IMR-90 (cell line): ENCODE results near the gene PRKCE. TPM values are rescaled to one million over a fixed set of nuclear protein-coding genes. Genes with fewer than 3 reads are reported as not detected.

Experiments used
- ATAC-seq: fragments of 200-7000 bp; cut with Tn5 transposase; 2 replicates; pipeline ENCODE4 v1.9.1; 2020; ENCODE audit warnings: low read depth, mild to moderate bottlenecking, moderate library complexity
- BruUV-seq: library from RNA; stranded (reverse); fragments of 400-500 nt; replicated peaks from 2 replicates; lab custom pipeline; 2021; lab: Mats Ljungman, UMichigan
- CTCF ChIA-PET: fragments of 300-600 bp; formaldehyde crosslinking; extraction: SDS; loops from one replicate; lab custom pipeline; 2021; ENCODE audit warnings: antibody characterized with exemption; lab: Yijun Ruan, JAX
- POLR2A ChIA-PET: fragments of 300-600 bp; sonication (Branson Sonifier 250); formaldehyde crosslinking; loops from one replicate; lab custom pipeline; 2022; ENCODE audit warnings: antibody characterized with exemption; ENCODE audit not compliant: unreplicated experiment; lab: Charles Lee
- DNase-seq: peaks from one replicate; pipeline ENCODE4 v3.0.0; 2013
- H2AFZ ChIP-seq: replicated peaks from 2 replicates; pipeline ENCODE3; 2013; ENCODE audit warnings: low read length, mild to moderate bottlenecking; ENCODE audit not compliant: poor library complexity
- H2AK5ac ChIP-seq: 2 replicates; pipeline ENCODE4 v1.6.1; 2013; ENCODE audit warnings: low read depth, low read length, inconsistent platforms
- H2AK9ac ChIP-seq: replicated peaks from 2 replicates; pipeline ENCODE3; 2013; ENCODE audit warnings: mild to moderate bottlenecking, low read depth, low read length, moderate library complexity; ENCODE audit not compliant: poor library complexity
- H2BK120ac ChIP-seq: 2 replicates; pipeline ENCODE4 v1.6.1; 2013; ENCODE audit warnings: low read depth, low read length, inconsistent platforms
- H2BK15ac ChIP-seq: 3 replicates; pipeline ENCODE4 v1.6.1; 2013; ENCODE audit warnings: low read depth, low read length, inconsistent platforms
- H2BK20ac ChIP-seq: 2 replicates; pipeline ENCODE4 v1.6.1; 2013; ENCODE audit warnings: low read depth, mild to moderate bottlenecking, inconsistent platforms, low read length, moderate library complexity
- H2BK5ac ChIP-seq: 2 replicates; pipeline ENCODE4 v1.6.1; 2013; ENCODE audit warnings: mild to moderate bottlenecking, low read depth, low read length, inconsistent platforms; ENCODE audit not compliant: poor library complexity, severe bottlenecking
- H3K14ac ChIP-seq: replicated peaks from 2 replicates; pipeline ENCODE4 v1.6.1; 2013; ENCODE audit warnings: low read depth, low read length, inconsistent platforms
- H3K18ac ChIP-seq: 2 replicates; pipeline ENCODE4 v1.6.1; 2013; ENCODE audit warnings: low read depth, low read length, control low read depth
- H3K23ac ChIP-seq: 2 replicates; pipeline ENCODE4 v1.6.1; 2013; ENCODE audit warnings: low read depth, low read length, inconsistent platforms
- H3K27ac ChIP-seq: 2 replicates; pipeline ENCODE4 v1.5.1; 2013; ENCODE audit warnings: mild to moderate bottlenecking, control low read depth, low read length; ENCODE audit not compliant: insufficient read depth
- H3K27me3 ChIP-seq: 2 replicates; pipeline ENCODE4 v1.6.1; 2013; ENCODE audit warnings: low read length; ENCODE audit not compliant: control insufficient read depth, insufficient read depth
- H3K36me3 ChIP-seq: 2 replicates; pipeline ENCODE4 v1.6.1; 2013; ENCODE audit warnings: low read length, mixed read lengths; ENCODE audit not compliant: control insufficient read depth, insufficient read depth
- H3K4ac ChIP-seq: 2 replicates; pipeline ENCODE4 v1.6.1; 2013; ENCODE audit warnings: low read depth, low read length, inconsistent platforms
- H3K4me1 ChIP-seq: 2 replicates; pipeline ENCODE4 v1.6.1; 2013; ENCODE audit warnings: low read length, mixed read lengths; ENCODE audit not compliant: control insufficient read depth, insufficient read depth
- H3K4me2 ChIP-seq: 2 replicates; pipeline ENCODE4 v1.6.1; 2013; ENCODE audit warnings: low read depth, mild to moderate bottlenecking, control low read depth, low read length, moderate library complexity
- H3K4me3 ChIP-seq: 2 replicates; pipeline ENCODE4 v1.5.1; 2013; ENCODE audit warnings: low read depth, mild to moderate bottlenecking, control low read depth, low read length, moderate library complexity; ENCODE audit not compliant: insufficient read depth
- H3K56ac ChIP-seq: 2 replicates; pipeline ENCODE4 v1.6.1; 2013; ENCODE audit warnings: low read length, inconsistent platforms; ENCODE audit not compliant: insufficient read depth; ENCODE audit errors: extremely low read depth
- H3K79me1 ChIP-seq, 2 experiments: 2 replicates each; pipeline ENCODE4 v1.6.1; 2013; ENCODE audit warnings: low read length in 2 of 2, inconsistent platforms in 1 of 2, low read depth in 1 of 2
- H3K9ac ChIP-seq: 2 replicates; pipeline ENCODE4 v1.6.1; 2013; ENCODE audit warnings: low read depth, low read length, control low read depth
- H3K9me1 ChIP-seq: 2 replicates; pipeline ENCODE4 v1.6.1; 2013; ENCODE audit warnings: low read length, inconsistent platforms; ENCODE audit not compliant: insufficient read depth
- H3K9me3 ChIP-seq: 2 replicates; pipeline ENCODE4 v1.6.1; 2013; ENCODE audit warnings: low read length; ENCODE audit not compliant: control insufficient read depth, insufficient read depth
- H4K20me1 ChIP-seq: 2 replicates; pipeline ENCODE4 v1.6.1; 2013; ENCODE audit warnings: low read length, inconsistent platforms; ENCODE audit not compliant: insufficient read depth
- H4K5ac ChIP-seq: 2 replicates; pipeline ENCODE4 v1.6.1; 2013; ENCODE audit warnings: mild to moderate bottlenecking, low read depth, low read length, control low read depth
- H4K8ac ChIP-seq, 2 experiments: 2 replicates each; pipeline ENCODE4 v1.6.1; 2013; ENCODE audit warnings: low read depth in 2 of 2, low read length in 2 of 2, control low read depth in 1 of 2, inconsistent platforms in 1 of 2
- H4K91ac ChIP-seq: 2 replicates; pipeline ENCODE4 v1.6.1; 2013; ENCODE audit warnings: low read depth, low read length, inconsistent platforms; ENCODE audit not compliant: insufficient read depth
- BHLHE40 ChIP-seq: fragments of 150-350 bp; IDR thresholded peaks from 2 replicates; pipeline ENCODE4 v1.6.1; 2016; ENCODE audit warnings: mild to moderate bottlenecking, low read depth, low read length
- CEBPB ChIP-seq: IDR thresholded peaks from 2 replicates; pipeline ENCODE4 v1.6.1; 2012; ENCODE audit warnings: low read depth, low read length, improper control_type of control experiment
- CTCF ChIP-seq: conservative IDR thresholded peaks from 2 replicates; pipeline ENCODE4 v1.5.1; 2012; ENCODE audit warnings: mild to moderate bottlenecking, low read depth, low read length, improper control_type of control experiment
- FOS ChIP-seq: fragments of 150-350 bp; IDR thresholded peaks from 2 replicates; pipeline ENCODE4 v1.6.1; 2016; ENCODE audit warnings: low read depth, low read length
- MAZ ChIP-seq: IDR thresholded peaks from 2 replicates; pipeline ENCODE4 v1.6.1; 2012; ENCODE audit warnings: low read depth, mild to moderate bottlenecking, low read length, improper control_type of control experiment, moderate library complexity, borderline replicate concordance
- POLR2A ChIP-seq: IDR thresholded peaks from 2 replicates; pipeline ENCODE4 v1.6.1; 2012; ENCODE audit warnings: mild to moderate bottlenecking, low read depth, low read length
- RAD21 ChIP-seq: IDR thresholded peaks from 2 replicates; pipeline ENCODE4 v1.6.1; 2012; ENCODE audit warnings: low read length, improper control_type of control experiment
- RCOR1 ChIP-seq: IDR thresholded peaks from 2 replicates; pipeline ENCODE4 v1.6.1; 2012; ENCODE audit warnings: mild to moderate bottlenecking, low read length, improper control_type of control experiment; ENCODE audit not compliant: insufficient replicate concordance
- RFX5 ChIP-seq: IDR thresholded peaks from 2 replicates; pipeline ENCODE4 v1.8.0; 2012; ENCODE audit warnings: low read depth, mild to moderate bottlenecking, low read length, moderate library complexity
- SMC3 ChIP-seq: fragments of 150-350 bp; IDR thresholded peaks from 2 replicates; pipeline ENCODE4 v1.6.1; 2016; ENCODE audit warnings: low read depth, mild to moderate bottlenecking, antibody characterized with exemption, low read length, moderate library complexity
- USF2 ChIP-seq: fragments of 150-350 bp; IDR thresholded peaks from 2 replicates; pipeline ENCODE4 v1.6.1; 2017; ENCODE audit warnings: mild to moderate bottlenecking, antibody characterized with exemption, low read length, low read depth
- WGBS, 2 experiments: methylation state at CpG; one replicate each; pipeline versions ENCODE4 v1.1.5 to v1.1.7; 2013; ENCODE audit warnings: missing lambda C conversion rate in 2 of 2; ENCODE audit not compliant: insufficient read length in 1 of 2; ENCODE audit errors: extremely low coverage in 2 of 2; 5-methylcytosine and 5-hydroxymethylcytosine counted together
- dilution Hi-C: fragments of 300-500 bp; cut with HindIII; formaldehyde crosslinking; loops from one replicate; pipeline ENCODE4 v1.14.3; 2018; ENCODE audit warnings: low sequenced_read_pairs; ENCODE audit not compliant: unreplicated experiment
- in situ Hi-C: fragments of 300-500 bp; cut with MboI; formaldehyde crosslinking; loops from 3 replicates; pipeline ENCODE4 v1.14.3; 2019; ENCODE audit warnings: low sequenced_read_pairs, inconsistent platforms, mixed read lengths
- intact Hi-C: fragments of 100-400 bp; cut with micrococcal nuclease; formaldehyde crosslinking; loops from 2 replicates; pipeline ENCODE4 v1.10.0; 2022
- polyA plus RNA-seq, 3 experiments: library from polyadenylated mRNA; depleted of rRNA; stranded (reverse); fragments of >200 nt; gene quantifications; 2 replicates each; pipeline ENCODE4 v1.2.3, GENCODE V29; 2012; ENCODE audit warnings: low replicate concordance in 1 of 3
- total RNA-seq: library from RNA; depleted of rRNA; stranded (reverse); fragments of >200 nt; gene quantifications from 2 replicates; pipeline ENCODE4 v1.2.3, GENCODE V29; 2012

The PRKCE gene
- total and polyA plus RNA-seq, 2 of the 4 experiments (the other 2 are of a cell fraction): 8.1 to 32.4 TPM

- ChIA-PET POLR2A (no interaction called here), CTCF (interaction anchor here (1.4 kb wide), 1 partner anchor 122 kb away, joined by 4 read pairs; no protein-coding TSS in a partner anchor)
- no peak overlapping the region for H2AK9ac ChIP-seq
- H3K27me3 ChIP-seq: no peaks in the 10 kb centered on the region
- ATAC-seq (no peak), DNase-seq (no peak)
- dilution Hi-C loops: no loop called here
- H2AFZ ChIP-seq: no peak overlapping the region
- WGBS, 2 experiments: no CpG with 5 or more reads among the region's 4 CpGs
- H3K14ac ChIP-seq: no peak overlapping the region
- no peak overlapping the region for H3K27ac ChIP-seq
- no peak overlapping the region for H3K23ac ChIP-seq
- peaks cover 21% of the 10 kb centered on the region for H3K9me1 ChIP-seq
- H3K9ac ChIP-seq: no peak overlapping the region
- H3K4me2 ChIP-seq: no peak overlapping the region
- no peak overlapping the region for H4K5ac ChIP-seq
- H2BK20ac ChIP-seq: no peak overlapping the region
- no peaks in the 10 kb centered on the region; the same call in 1 of the 2 replicates for H4K20me1 ChIP-seq
- no peak overlapping the region; a peak in 1 of 4 replicates for H4K8ac ChIP-seq
- H3K9me3 ChIP-seq: no peaks in the 10 kb centered on the region
- intact Hi-C loops: no loop called here
- H2BK15ac ChIP-seq: 0 out of 3 replicates have a peak overlapping the region, but pooled peaks have one; percentile 83
- peaks cover 17% of the 10 kb centered on the region for H3K4me1 ChIP-seq
- H3K79me1 ChIP-seq: peaks cover 0 to 34% of the 10 kb centered on the region in 2 experiments; a peak in 1 of 4 replicates
- no peak overlapping the region for H2BK5ac ChIP-seq
- no peak overlapping the region for H3K18ac ChIP-seq
- H3K56ac ChIP-seq: no peak overlapping the region
- no peak overlapping the region for H3K4ac ChIP-seq
- H3K36me3 ChIP-seq: no peaks in the 10 kb centered on the region
- in situ Hi-C loops: no loop called here
- H3K4me3 ChIP-seq: no peak overlapping the region
- BruUV-seq: no TSS peak
- no peak overlapping the region for H2AK5ac ChIP-seq
- no peak overlapping the region for H4K91ac ChIP-seq
- peak overlapping the region; percentile 51; the same call in 1 of the 2 replicates for H2BK120ac ChIP-seq
- TF ChIP-seq RFX5 (no peak), RAD21 (no peak), SMC3 (no peak), FOS (no peak), RCOR1 (no peak), MAZ (no peak), POLR2A (no peak), CEBPB (no peak), BHLHE40 (no peak), USF2 (no peak), CTCF (no peak)
These were observed 521.6 kb downstream of the PRKCE start for GRCh38 chr2:46173030-46173429.
